Esophagus squamous epithelium (tissue), 4 donors: Measurements from ENCODE around the gene APMAP.

Experiments used
- CTCF ChIP-seq, 6 experiments: fragments of 450-650 bp in 4 of 6; fragments of 200-600 bp in 2 of 6; sonication (generic) in 2 of 6; IDR thresholded peaks; one replicate each; pipeline ENCODE4 v1.5.1; 2016 to 2019; ENCODE audit warnings: antibody characterized with exemption in 6 of 6, mild to moderate bottlenecking in 4 of 6, moderate library complexity in 4 of 6
- POLR2A ChIP-seq, 4 donors: fragments of 450-650 bp; IDR thresholded peaks; one replicate each; pipeline ENCODE4 v1.6.1; 2017; ENCODE audit warnings: antibody characterized with exemption in 4 of 4, mild to moderate bottlenecking in 4 of 4, moderate library complexity in 3 of 4

- no peak for TF ChIP-seq CTCF (IDR thresholded peaks at IDR 0.05)
- no peak for TF ChIP-seq POLR2A (IDR thresholded peaks at IDR 0.05)
Measured at GRCh38 chr20:24994186-24994465, 1.6 kb upstream of the APMAP start.
